Coronary artery (tissue), 2 donors: ENCODE data around the gene CNKSR2.

ENCODE experiments used
- DNase-seq: peaks from one replicate; pipeline ENCODE4 v3.0.0-alpha.2; 2017; ENCODE audit warnings: low spot score
- H3K27ac ChIP-seq, 2 donors: fragments of 200-600 bp; sonication (generic); one replicate each; pipeline ENCODE4 v1.5.1; 2016 to 2019
- H3K4me3 ChIP-seq: fragments of 200-600 bp; sonication (generic); 2 replicates; pipeline ENCODE4 v1.5.1; 2016; ENCODE audit warnings: mild to moderate bottlenecking, moderate library complexity
- CTCF ChIP-seq: fragments of 200-600 bp; sonication (generic); IDR thresholded peaks from one replicate; pipeline ENCODE4 v1.5.1; 2019; ENCODE audit warnings: antibody characterized with exemption

The CNKSR2 gene

GRCh38 chrX:21660156-21660555 lies 285.9 kb downstream of the CNKSR2 start:
- no peak overlapping the region for H3K27ac ChIP-seq
- no peak for TF ChIP-seq CTCF
- no peak overlapping the region for H3K4me3 ChIP-seq
- no peak for DNase-seq

GRCh38 chrX:21661316-21661715 lies 287.1 kb downstream of the CNKSR2 start:
- TF ChIP-seq CTCF = no peak
- no peak for DNase-seq
- H3K4me3 ChIP-seq = no peak overlapping the region
- no peak overlapping the region for H3K27ac ChIP-seq

GRCh38 chrX:21662761-21663160 lies 288.5 kb downstream of the CNKSR2 start:
- no peak for DNase-seq
- no peak for TF ChIP-seq CTCF
- no peak overlapping the region for H3K27ac ChIP-seq
- no peak overlapping the region for H3K4me3 ChIP-seq

GRCh38 chrX:21666252-21666651 lies 292.0 kb downstream of the CNKSR2 start:
- Histone ChIP-seq H3K27ac (no peak overlapping the region), H3K4me3 (no peak overlapping the region)
- no peak for DNase-seq
- no peak for TF ChIP-seq CTCF

- no peak for TF ChIP-seq CTCF
- no peak for DNase-seq
- H3K4me3 ChIP-seq = no peak overlapping the region
- no peak overlapping the region for H3K27ac ChIP-seq
These were observed 292.5 kb downstream of the CNKSR2 start for GRCh38 chrX:21666679-21667078.

GRCh38 chrX:21674430-21675186 lies 300.4 kb downstream of the CNKSR2 start:
- Histone ChIP-seq H3K27ac (no peak overlapping the region), H3K4me3 (no peak overlapping the region)
- TF ChIP-seq CTCF = no peak
- no peak for DNase-seq

GRCh38 chrX:21675931-21676330 lies 301.7 kb downstream of the CNKSR2 start:
- Histone ChIP-seq H3K27ac (no peak overlapping the region), H3K4me3 (no peak overlapping the region)
- DNase-seq = no peak
- no peak for TF ChIP-seq CTCF
